ENCODE measurements around the gene MAN1C1. TPM values are rescaled to one million over a fixed set of nuclear protein-coding genes. Genes with fewer than 3 reads are reported as not detected.
"Not testable (repeated sequence)": the region's sequence is repeated elsewhere in the genome, so short reads cannot be mapped to it uniquely, and the experiment has no call there.

MAN1C1 gene
- total RNA-seq, 1 donor from 2014 or later, result 5.4 TPM

GRCh38 chr1:25694167-25695007 is 77.8 kb downstream of the MAN1C1 start:
- H3K4me1 Mint-ChIP-seq (ENCODE audit: low read depth, unreplicated experiment), result peaks cover 15% of the 10 kb centered on the region
- no peak for TF ChIP-seq CTCF (IDR thresholded peaks at IDR 0.05; ENCODE audit: partially characterized antibody, unreplicated experiment)
- H3K36me3 Mint-ChIP-seq (ENCODE audit: unreplicated experiment), result no peaks in the 10 kb centered on the region
- H3K9me3 Mint-ChIP-seq (ENCODE audit: unreplicated experiment), result peaks cover 3% of the 10 kb centered on the region
- no peak overlapping the region for H3K4me3 Mint-ChIP-seq (ENCODE audit: unreplicated experiment)
- H3K27ac Mint-ChIP-seq (ENCODE audit: unreplicated experiment), result peak overlapping the region; percentile 33
- DNase-seq, result no peak
- H3K27me3 Mint-ChIP-seq (ENCODE audit: unreplicated experiment), result no peaks in the 10 kb centered on the region

DNA sequence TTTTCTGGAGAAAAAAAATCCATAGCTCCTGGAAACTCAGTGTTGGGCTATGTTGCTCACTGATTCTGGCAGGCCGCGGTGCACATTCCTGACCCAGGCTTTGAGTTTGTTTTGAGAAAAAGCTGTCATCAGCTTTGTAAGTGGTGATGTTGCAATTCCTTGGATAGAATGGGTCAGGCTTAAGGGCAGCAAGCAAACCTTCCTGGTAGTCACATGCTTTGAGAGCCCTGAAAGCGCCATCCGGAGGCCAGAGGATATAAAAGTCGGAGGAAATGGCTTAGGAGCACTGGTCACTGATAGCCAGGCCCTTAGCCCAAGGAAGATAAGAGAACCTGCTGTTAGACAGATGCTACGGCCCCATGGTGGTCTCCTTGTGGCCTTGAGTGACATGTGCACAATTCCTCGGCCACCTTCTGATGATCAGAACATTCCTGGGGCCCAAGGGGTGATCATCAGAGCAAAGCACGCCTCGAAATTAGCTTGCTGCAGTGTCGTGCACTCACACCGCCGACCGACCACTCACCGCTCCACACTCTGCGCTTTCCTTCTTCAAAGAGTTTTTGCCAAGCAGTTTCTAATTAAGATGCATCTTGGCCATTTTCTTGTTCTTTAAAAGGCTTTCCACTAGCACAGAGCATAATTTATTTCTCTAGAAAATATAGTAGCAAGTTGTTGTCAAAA is 78.6 kb downstream of the MAN1C1 start:
- H3K27me3 Mint-ChIP-seq (ENCODE audit: unreplicated experiment), result peaks cover 2% of the 10 kb centered on the region
- H3K36me3 Mint-ChIP-seq (ENCODE audit: unreplicated experiment), result no peaks in the 10 kb centered on the region
- H3K4me3 Mint-ChIP-seq (ENCODE audit: unreplicated experiment), result no peak overlapping the region
- DNase-seq, result no peak
- no peak overlapping the region for H3K27ac Mint-ChIP-seq (ENCODE audit: unreplicated experiment)
- peaks cover 22% of the 10 kb centered on the region for H3K4me1 Mint-ChIP-seq (ENCODE audit: low read depth, unreplicated experiment)
- TF ChIP-seq CTCF (IDR thresholded peaks at IDR 0.05; ENCODE audit: partially characterized antibody, unreplicated experiment), result no peak
- H3K9me3 Mint-ChIP-seq (ENCODE audit: unreplicated experiment), result peaks cover 3% of the 10 kb centered on the region

- Mint-ChIP-seq H3K4me3 (ENCODE audit: unreplicated experiment) (no peak overlapping the region), H3K27me3 (ENCODE audit: unreplicated experiment) (peaks cover 6% of the 10 kb centered on the region), H3K27ac (ENCODE audit: unreplicated experiment) (no peak overlapping the region), H3K9me3 (ENCODE audit: unreplicated experiment) (no peaks in the 10 kb centered on the region), H3K4me1 (ENCODE audit: low read depth, unreplicated experiment) (peaks cover 28% of the 10 kb centered on the region), H3K36me3 (ENCODE audit: unreplicated experiment) (no peaks in the 10 kb centered on the region)
- no peak for DNase-seq
- TF ChIP-seq CTCF (IDR thresholded peaks at IDR 0.05; ENCODE audit: partially characterized antibody, unreplicated experiment), result no peak
Measured at GRCh38 chr1:25695771-25696311, 79.2 kb downstream of the MAN1C1 start.

DNA sequence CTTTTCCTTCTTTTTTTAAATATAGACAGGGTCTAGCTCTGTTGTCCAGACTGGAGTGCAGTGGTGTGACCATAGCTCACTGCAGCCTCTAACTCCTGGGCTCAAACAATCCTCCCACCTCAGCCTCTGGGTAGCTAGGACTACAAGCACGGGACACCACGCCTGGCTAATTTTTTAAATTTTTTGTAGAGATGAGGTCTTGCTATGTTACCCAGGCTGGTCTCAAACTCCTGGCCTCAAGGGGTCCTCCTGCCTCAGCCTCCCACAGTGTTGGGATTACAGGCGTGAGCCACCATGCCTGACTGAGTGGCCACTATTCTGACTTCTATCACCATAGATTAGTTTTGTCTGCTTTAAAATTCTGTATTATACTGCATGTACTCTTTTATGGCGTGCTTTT is 80.1 kb downstream of the MAN1C1 start:
- not testable (repeated sequence) for H3K9me3 Mint-ChIP-seq (ENCODE audit: unreplicated experiment); H3K4me3 Mint-ChIP-seq (ENCODE audit: unreplicated experiment); H3K27ac Mint-ChIP-seq (ENCODE audit: unreplicated experiment); DNase-seq; H3K27me3 Mint-ChIP-seq (ENCODE audit: unreplicated experiment); H3K36me3 Mint-ChIP-seq (ENCODE audit: unreplicated experiment)
- H3K4me1 Mint-ChIP-seq (ENCODE audit: low read depth, unreplicated experiment), result peaks cover 29% of the 10 kb centered on the region

DNA sequence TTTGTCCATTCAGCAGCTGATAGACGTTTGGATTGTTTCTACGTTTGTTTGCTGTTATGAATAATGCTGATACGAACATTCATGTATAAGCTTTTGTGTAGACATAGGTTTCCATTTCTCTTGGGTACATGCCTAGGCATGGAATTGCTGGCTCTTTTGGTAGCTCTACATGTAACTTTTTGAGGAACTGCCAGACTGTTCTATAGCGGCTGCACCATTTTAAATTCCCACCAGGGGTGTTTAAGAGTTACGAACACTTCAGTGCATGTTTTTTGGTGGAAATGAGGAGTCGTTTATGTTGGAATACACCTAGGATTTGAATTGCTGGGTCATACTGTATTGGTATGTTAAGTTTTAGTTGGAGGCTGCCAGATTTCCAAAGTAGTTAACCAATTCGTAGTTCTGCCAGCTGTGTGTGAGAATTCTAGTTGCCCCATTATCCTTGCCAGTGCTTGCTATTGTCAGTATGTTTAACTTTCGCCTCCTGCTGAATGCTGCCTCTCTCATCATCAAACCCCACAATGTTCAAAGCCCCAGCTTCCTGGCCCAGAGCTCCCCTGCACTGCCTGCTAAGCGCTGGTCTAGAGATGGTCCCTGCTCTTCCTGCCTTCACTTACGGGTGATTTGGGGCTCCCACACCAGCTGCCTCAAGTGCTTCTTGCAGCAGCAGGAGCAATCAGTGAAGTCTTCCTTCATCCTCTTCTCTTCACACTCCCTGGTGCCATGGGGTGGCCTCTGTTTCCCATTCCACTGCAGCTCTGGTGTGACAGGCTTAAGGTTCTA is 81.0 kb downstream of the MAN1C1 start:
- H3K36me3 Mint-ChIP-seq (ENCODE audit: unreplicated experiment), result no peaks in the 10 kb centered on the region
- TF ChIP-seq CTCF (IDR thresholded peaks at IDR 0.05; ENCODE audit: partially characterized antibody, unreplicated experiment), result peak; percentile 9
- peaks cover 6% of the 10 kb centered on the region for H3K27me3 Mint-ChIP-seq (ENCODE audit: unreplicated experiment)
- no peak overlapping the region for H3K4me3 Mint-ChIP-seq (ENCODE audit: unreplicated experiment)
- H3K4me1 Mint-ChIP-seq (ENCODE audit: low read depth, unreplicated experiment), result peaks cover 31% of the 10 kb centered on the region
- no peak for DNase-seq
- H3K9me3 Mint-ChIP-seq (ENCODE audit: unreplicated experiment), result no peaks in the 10 kb centered on the region
- no peak overlapping the region for H3K27ac Mint-ChIP-seq (ENCODE audit: unreplicated experiment)
